HEK293T (cell line): Measurements from ENCODE around the gene IGSF1.
"Not testable (repeated sequence)": the region's sequence is repeated elsewhere in the genome, so short reads cannot be mapped to it uniquely, and the experiment has no call there.

Experiments used
- CTCF ChIA-PET: fragments of 350-600 bp; formaldehyde crosslinking; extraction: SDS; loops from one replicate; lab custom pipeline; 2021; ENCODE audit warnings: antibody characterized with exemption, inconsistent platforms; lab: Yijun Ruan, JAX
- POLR2A ChIA-PET: fragments of 350-600 bp; formaldehyde crosslinking; extraction: SDS; loops from one replicate; lab custom pipeline; 2020; ENCODE audit warnings: antibody characterized with exemption, inconsistent platforms; lab: Yijun Ruan, JAX
- DNase-seq: peaks from one replicate; pipeline ENCODE4 v3.0.0; 2012; ENCODE audit warnings: mixed read lengths; ENCODE audit errors: extremely low spot score
- ARNT ChIP-seq: fragments of 450-650 bp; IDR thresholded peaks from 2 replicates; pipeline ENCODE4 v1.6.1; 2017; ENCODE audit warnings: mild to moderate bottlenecking
- BHLHE40 ChIP-seq: fragments of 450-650 bp; IDR thresholded peaks from 2 replicates; pipeline ENCODE4 v1.6.1; 2016; ENCODE audit warnings: mild to moderate bottlenecking, moderate library complexity, borderline replicate concordance
- CTBP1 ChIP-seq: fragments of 450-650 bp; IDR thresholded peaks from 2 replicates; pipeline ENCODE4 v1.6.1; 2016; ENCODE audit warnings: borderline replicate concordance
- ELF4 ChIP-seq: fragments of 450-650 bp; IDR thresholded peaks from 2 replicates; pipeline ENCODE4 v1.6.1; 2017; ENCODE audit warnings: antibody characterized with exemption
- FOXA1 ChIP-seq: fragments of 450-650 bp; IDR thresholded peaks from 2 replicates; pipeline ENCODE4 v1.6.1; 2016; ENCODE audit warnings: mild to moderate bottlenecking
- FOXK2 ChIP-seq: fragments of 450-650 bp; IDR thresholded peaks from 2 replicates; pipeline ENCODE4 v1.6.1; 2016; ENCODE audit warnings: mild to moderate bottlenecking
- FOXM1 ChIP-seq: fragments of 450-650 bp; IDR thresholded peaks from 2 replicates; pipeline ENCODE4 v1.6.1; 2017; ENCODE audit warnings: mild to moderate bottlenecking, borderline replicate concordance
- HDGF ChIP-seq: fragments of 450-650 bp; IDR thresholded peaks from 2 replicates; pipeline ENCODE4 v1.6.1; 2017; ENCODE audit warnings: antibody characterized with exemption, borderline replicate concordance
- L3MBTL2 ChIP-seq: fragments of 450-650 bp; conservative IDR thresholded peaks from 2 replicates; pipeline ENCODE4 v1.6.1; 2016; ENCODE audit warnings: mild to moderate bottlenecking
- LEF1 ChIP-seq: fragments of 450-650 bp; IDR thresholded peaks from 2 replicates; pipeline ENCODE4 v1.6.1; 2017; ENCODE audit warnings: mild to moderate bottlenecking, borderline replicate concordance
- NFRKB ChIP-seq: fragments of 450-650 bp; IDR thresholded peaks from 2 replicates; pipeline ENCODE4 v1.6.1; 2016; ENCODE audit warnings: mild to moderate bottlenecking, moderate library complexity
- PKNOX1 ChIP-seq: fragments of 450-650 bp; IDR thresholded peaks from 2 replicates; pipeline ENCODE4 v1.6.1; 2016
- SP1 ChIP-seq: fragments of 450-650 bp; IDR thresholded peaks from 2 replicates; pipeline ENCODE4 v1.6.1; 2017
- SUZ12 ChIP-seq: fragments of 450-650 bp; IDR thresholded peaks from 2 replicates; pipeline ENCODE4 v1.6.1; 2016; ENCODE audit warnings: mild to moderate bottlenecking
- TARDBP ChIP-seq: fragments of 450-650 bp; IDR thresholded peaks from 2 replicates; pipeline ENCODE4 v1.6.1; 2016
- ZNF384 ChIP-seq: fragments of 450-650 bp; IDR thresholded peaks from 2 replicates; pipeline ENCODE4 v1.6.1; 2016

Gene IGSF1

GRCh38 chrX:131264053-131264452 is 25.1 kb downstream of the IGSF1 start:
- ChIA-PET POLR2A (no interaction called here), CTCF (interaction anchor here (0.6 to 1.1 kb wide), 2 partner anchors 269 to 304 kb away, joined by 3 to 4 read pairs; no protein-coding TSS in a partner anchor)
- no peak for DNase-seq

GRCh38 chrX:131262738-131263679 is 26.1 kb downstream of the IGSF1 start:
- ChIA-PET CTCF (interaction anchor here (0.6 to 1.1 kb wide), 4 partner anchors 268 to 1339 kb away, joined by 3 to 4 read pairs (median 4); no protein-coding TSS in a partner anchor), POLR2A (no interaction called here)
- DNase-seq = peak; percentile 74
- TF ChIP-seq L3MBTL2 = no peak
- no peak for TF ChIP-seq FOXA1
- no peak for TF ChIP-seq SUZ12
- no peak for TF ChIP-seq NFRKB
- no peak for TF ChIP-seq ZNF384
- TF ChIP-seq SP1 = no peak
- TF ChIP-seq FOXM1 = no peak
- no peak for TF ChIP-seq HDGF
- no peak for TF ChIP-seq CTBP1
- TF ChIP-seq BHLHE40 = no peak
- TF ChIP-seq ELF4 = no peak
- no peak for TF ChIP-seq LEF1
- TF ChIP-seq TARDBP = no peak
- TF ChIP-seq FOXK2 = no peak
- TF ChIP-seq PKNOX1 = no peak
- TF ChIP-seq ARNT = no peak

More at GRCh38 chrX:131264053-131264452, 25.1 kb downstream of the IGSF1 start:
- TF ChIP-seq ELF4 (no peak), FOXM1 (no peak), CTBP1 (no peak), ARNT (no peak), ZNF384 (no peak), FOXK2 (no peak), NFRKB (no peak)

- no peak for TF ChIP-seq HDGF
- no peak for TF ChIP-seq LEF1
- TF ChIP-seq ARNT = no peak
- CTCF ChIA-PET = no interaction called here
- DNase-seq = no peak
- POLR2A ChIA-PET = no interaction called here
These were observed 26.9 kb downstream of the IGSF1 start for GRCh38 chrX:131262200-131262599.

- no peak for DNase-seq
- POLR2A ChIA-PET = no interaction called here
- no peak for TF ChIP-seq TARDBP
- no peak for TF ChIP-seq FOXK2
- TF ChIP-seq ELF4 = no peak
- TF ChIP-seq CTBP1 = no peak
- no peak for TF ChIP-seq SP1
- CTCF ChIA-PET = no interaction called here
These were observed 31.7 kb downstream of the IGSF1 start for GRCh38 chrX:131257367-131257766.

- POLR2A ChIA-PET, CTCF ChIA-PET: not testable (repeated sequence)
These were observed 37.9 kb downstream of the IGSF1 start for GRCh38 chrX:131250984-131251738.

GRCh38 chrX:131239057-131239456 is 50.0 kb downstream of the IGSF1 start:
- CTCF ChIA-PET = no interaction called here
- TF ChIP-seq FOXA1 (no peak), SUZ12 (no peak), L3MBTL2 (no peak), HDGF (no peak)
- no peak for DNase-seq
- POLR2A ChIA-PET = no interaction called here

More at GRCh38 chrX:131250984-131251738, 37.9 kb downstream of the IGSF1 start:
- DNase-seq = not testable (repeated sequence)

- ChIA-PET POLR2A (no interaction called here), CTCF (no interaction called here)
- DNase-seq = no peak
- TF ChIP-seq PKNOX1 (no peak), FOXM1 (no peak), BHLHE40 (no peak), TARDBP (no peak), SUZ12 (no peak), FOXK2 (no peak), SP1 (no peak), ARNT (no peak), HDGF (no peak), L3MBTL2 (no peak), ZNF384 (no peak), ELF4 (no peak), FOXA1 (no peak), CTBP1 (no peak)
These were observed 51.7 kb downstream of the IGSF1 start for GRCh38 chrX:131237363-131237762.
